GM19438 (cell line): ENCODE data around the gene TMEM269.
"Not testable (repeated sequence)": the region's sequence is repeated elsewhere in the genome, so short reads cannot be mapped to it uniquely, and the experiment has no call there.

Source experiments
- ATAC-seq: cut with Tn5 transposase; IDR thresholded peaks from one replicate; pipeline ENCODE4 v1.9.1; 2021; ENCODE audit warnings: low read depth; ENCODE audit not compliant: unreplicated experiment

TMEM269 gene

GRCh38 chr1:42747125-42747524, 37.7 kb upstream of the TMEM269 start:
- no peak for ATAC-seq

- ATAC-seq: no peak
Observed at GRCh38 chr1:42748021-42748420, 36.8 kb upstream of the TMEM269 start.

GRCh38 chr1:42748461-42749410, 36.1 kb upstream of the TMEM269 start:
- ATAC-seq: no peak

- no peak for ATAC-seq
Observed at GRCh38 chr1:42750041-42750440, 34.8 kb upstream of the TMEM269 start.

- not testable (repeated sequence) for ATAC-seq
Observed at GRCh38 chr1:42751511-42752070, 33.2 kb upstream of the TMEM269 start.

GRCh38 chr1:42752284-42752683, 32.5 kb upstream of the TMEM269 start:
- ATAC-seq: no peak

- no peak for ATAC-seq
Observed at GRCh38 chr1:42753070-42753469, 31.7 kb upstream of the TMEM269 start.

- ATAC-seq: no peak
Observed at GRCh38 chr1:42756956-42757891, 27.6 kb upstream of the TMEM269 start.

- no peak for ATAC-seq
Observed at GRCh38 chr1:42757892-42758275, 26.9 kb upstream of the TMEM269 start.

GRCh38 chr1:42758641-42759040, 26.1 kb upstream of the TMEM269 start:
- ATAC-seq: no peak

- ATAC-seq: no peak
Observed at GRCh38 chr1:42759114-42759513, 25.7 kb upstream of the TMEM269 start.

- ATAC-seq: no peak
Observed at GRCh38 chr1:42761567-42761966, 23.2 kb upstream of the TMEM269 start.

GRCh38 chr1:42762269-42762668, 22.5 kb upstream of the TMEM269 start:
- no peak for ATAC-seq

- ATAC-seq: no peak
Observed at GRCh38 chr1:42765269-42765668, 19.5 kb upstream of the TMEM269 start.

- peak; percentile 22 for ATAC-seq
Observed at GRCh38 chr1:42765832-42766740, 18.7 kb upstream of the TMEM269 start.

GRCh38 chr1:42766741-42767509, 17.9 kb upstream of the TMEM269 start, which contains the start of the genes C1orf50 and P3H1:
Gene C1orf50, plus strand, starts transcription at chr1:42767249. Its CDS starts 63 bp downstream, at chr1:42767312.
Gene P3H1, minus strand, starts transcription at chr1:42767028. Its CDS starts 57 bp downstream, at chr1:42766971.
- peak; percentile 89 for ATAC-seq

- ATAC-seq: peak; percentile 1
Observed at GRCh38 chr1:42767510-42768000, 17.2 kb upstream of the TMEM269 start.

- ATAC-seq: no peak
Observed at GRCh38 chr1:42768172-42768571, 16.6 kb upstream of the TMEM269 start.

GRCh38 chr1:42769811-42770210, 15.0 kb upstream of the TMEM269 start:
- no peak for ATAC-seq
